Mucosa of descending colon (tissue), 3 donors: ENCODE data around the gene C3orf80. TPM values are rescaled to one million over a fixed set of nuclear protein-coding genes. Genes with fewer than 3 reads are reported as not detected.
A peak's percentile ranks its signal among the peaks of the same experiment; 100 is the strongest.

ENCODE experiments used
- ATAC-seq: fragments of 200-7000 bp; cut with Tn5 transposase; one replicate; pipeline ENCODE4 v1.9.1; 2020; ENCODE audit warnings: mild to moderate bottlenecking, moderate library complexity
- DNase-seq, 3 donors: peaks; one replicate each; pipeline ENCODE4 v3.0.0-alpha.2; 2020
- H3K36me3 ChIP-seq: fragments of 200-600 bp; one replicate; pipeline ENCODE4 v1.8.0; 2021; ENCODE audit warnings: low read depth, mild to moderate bottlenecking
- H3K4me1 ChIP-seq: fragments of 200-600 bp; one replicate; pipeline ENCODE4 v1.8.0; 2021; ENCODE audit warnings: low read depth, mild to moderate bottlenecking
- H3K4me3 ChIP-seq: fragments of 200-600 bp; one replicate; pipeline ENCODE4 v1.8.0; 2021; ENCODE audit warnings: mild to moderate bottlenecking
- H3K9me3 ChIP-seq: fragments of 200-600 bp; one replicate; pipeline ENCODE4 v1.8.0; 2021; ENCODE audit warnings: mild to moderate bottlenecking
- intact Hi-C, 2 donors: fragments of 100-400 bp; cut with DNase I in 1 of 2; cut with micrococcal nuclease in 1 of 2; formaldehyde crosslinking; loops; one replicate each; pipeline versions ENCODE4 v1.11.0 to v1.11.1; 2022; cut with DNase I, micrococcal nuclease
- total RNA-seq, 3 donors: library from RNA; stranded (reverse); fragmentation: NEBNext Ultra II Directional in 2 of 3; extraction: Animal tissue kit (Norgen Biotek cat#: 25700) in 2 of 3; gene quantifications; one replicate each; pipeline versions ENCODE4 v1.2.1 to v1.2.4, GENCODE V29; 2021 to 2023
- TF ChIP-seq, protein P1 (sequence below): fragments of 200-600 bp; IDR thresholded peaks from one replicate; pipeline ENCODE4 v1.8.0; 2022; ENCODE audit warnings: antibody characterized with exemption, mild to moderate bottlenecking
- donor health status: DM: no; HTN: no; CAD: no; lungs with moderate emphysema.
- donor health status: DM: no; HTN: no; CAD: no.
- donor health status: DM: no; HTN: yes; CAD: no.

C3orf80 gene
- total RNA-seq, 3 donors from 2014 or later = 0.38 to 20.0 (median 1.5) TPM

GRCh38 chr3:160193644-160194192 lies 31.5 kb upstream of the C3orf80 start:
- intact Hi-C loops = no loop called here
- Histone ChIP-seq H3K4me1 (no peaks in the 10 kb centered on the region), H3K9me3 (no peaks in the 10 kb centered on the region), H3K4me3 (no peak overlapping the region), H3K36me3 (no peaks in the 10 kb centered on the region)
- no peak for DNase-seq
- no peak for ATAC-seq
- TF ChIP-seq, protein P1, sequence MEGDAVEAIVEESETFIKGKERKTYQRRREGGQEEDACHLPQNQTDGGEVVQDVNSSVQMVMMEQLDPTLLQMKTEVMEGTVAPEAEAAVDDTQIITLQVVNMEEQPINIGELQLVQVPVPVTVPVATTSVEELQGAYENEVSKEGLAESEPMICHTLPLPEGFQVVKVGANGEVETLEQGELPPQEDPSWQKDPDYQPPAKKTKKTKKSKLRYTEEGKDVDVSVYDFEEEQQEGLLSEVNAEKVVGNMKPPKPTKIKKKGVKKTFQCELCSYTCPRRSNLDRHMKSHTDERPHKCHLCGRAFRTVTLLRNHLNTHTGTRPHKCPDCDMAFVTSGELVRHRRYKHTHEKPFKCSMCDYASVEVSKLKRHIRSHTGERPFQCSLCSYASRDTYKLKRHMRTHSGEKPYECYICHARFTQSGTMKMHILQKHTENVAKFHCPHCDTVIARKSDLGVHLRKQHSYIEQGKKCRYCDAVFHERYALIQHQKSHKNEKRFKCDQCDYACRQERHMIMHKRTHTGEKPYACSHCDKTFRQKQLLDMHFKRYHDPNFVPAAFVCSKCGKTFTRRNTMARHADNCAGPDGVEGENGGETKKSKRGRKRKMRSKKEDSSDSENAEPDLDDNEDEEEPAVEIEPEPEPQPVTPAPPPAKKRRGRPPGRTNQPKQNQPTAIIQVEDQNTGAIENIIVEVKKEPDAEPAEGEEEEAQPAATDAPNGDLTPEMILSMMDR = no peak

GRCh38 chr3:160194438-160194837 lies 30.8 kb upstream of the C3orf80 start:
- Histone ChIP-seq H3K36me3 (no peaks in the 10 kb centered on the region), H3K9me3 (no peaks in the 10 kb centered on the region), H3K4me3 (no peak overlapping the region), H3K4me1 (no peaks in the 10 kb centered on the region)
- TF ChIP-seq, protein P1 = no peak
- no peak for DNase-seq
- no peak for ATAC-seq
- intact Hi-C loops = no loop called here

DNA sequence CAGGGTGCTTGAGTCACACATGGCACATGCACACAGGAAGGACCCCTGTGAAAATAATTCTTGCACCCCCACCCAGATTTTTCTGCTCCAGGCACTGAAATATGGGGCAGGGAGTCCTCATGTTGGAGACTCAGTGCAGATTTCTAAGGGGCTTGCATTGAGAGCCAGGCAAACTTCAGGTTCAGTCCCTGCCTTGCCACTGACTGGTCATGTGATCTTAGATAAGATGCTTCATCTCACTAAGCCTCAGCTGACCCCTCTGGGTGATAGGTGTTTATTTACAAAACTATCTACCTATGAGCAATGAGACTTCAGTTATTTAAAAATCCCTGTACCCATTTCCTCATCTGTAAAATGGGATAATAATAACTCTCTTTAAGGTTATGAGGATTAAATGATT lies 30.1 kb upstream of the C3orf80 start:
- ATAC-seq = no peak
- no peak for DNase-seq
- intact Hi-C loops = no loop called here
- Histone ChIP-seq H3K4me1 (no peaks in the 10 kb centered on the region), H3K9me3 (no peaks in the 10 kb centered on the region), H3K4me3 (no peak overlapping the region), H3K36me3 (no peaks in the 10 kb centered on the region)
- TF ChIP-seq, protein P1 = no peak

DNA sequence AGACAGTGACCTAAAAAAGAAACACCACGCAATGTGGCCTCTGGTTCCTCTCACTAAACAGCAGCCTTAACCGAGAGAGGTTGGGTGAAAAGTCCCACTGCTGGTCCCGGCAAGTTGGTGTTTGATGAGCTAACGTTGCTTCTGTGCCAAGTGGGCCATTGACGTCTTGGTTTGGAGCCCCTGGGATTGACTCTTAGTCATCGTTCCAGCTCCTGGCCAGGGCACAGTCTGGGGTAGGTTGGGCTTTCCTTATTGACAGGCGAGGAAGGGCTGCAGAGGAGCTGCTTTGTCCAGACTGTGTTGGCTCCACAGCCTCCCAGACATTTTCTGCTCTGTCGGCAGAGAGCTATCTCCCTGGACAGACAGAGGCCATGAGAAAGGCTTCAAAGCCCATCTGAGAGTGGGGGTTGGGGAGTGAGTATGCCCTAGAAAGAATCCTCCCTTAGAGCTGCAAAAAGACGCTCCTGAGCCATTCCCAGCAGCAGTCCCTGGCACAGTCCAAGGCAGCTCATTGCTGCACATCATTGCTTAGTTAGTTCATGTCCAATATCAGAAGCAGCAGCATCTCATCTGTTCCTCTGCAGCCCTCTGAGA lies 28.6 kb upstream of the C3orf80 start:
- intact Hi-C loops = no loop called here
- no peaks in the 10 kb centered on the region for H3K36me3 ChIP-seq
- DNase-seq (no peak), ATAC-seq (peak; percentile 36)
- no peaks in the 10 kb centered on the region for H3K9me3 ChIP-seq
- no peak overlapping the region for H3K4me3 ChIP-seq
- H3K4me1 ChIP-seq = no peaks in the 10 kb centered on the region
- TF ChIP-seq, protein P1 = no peak

DNA sequence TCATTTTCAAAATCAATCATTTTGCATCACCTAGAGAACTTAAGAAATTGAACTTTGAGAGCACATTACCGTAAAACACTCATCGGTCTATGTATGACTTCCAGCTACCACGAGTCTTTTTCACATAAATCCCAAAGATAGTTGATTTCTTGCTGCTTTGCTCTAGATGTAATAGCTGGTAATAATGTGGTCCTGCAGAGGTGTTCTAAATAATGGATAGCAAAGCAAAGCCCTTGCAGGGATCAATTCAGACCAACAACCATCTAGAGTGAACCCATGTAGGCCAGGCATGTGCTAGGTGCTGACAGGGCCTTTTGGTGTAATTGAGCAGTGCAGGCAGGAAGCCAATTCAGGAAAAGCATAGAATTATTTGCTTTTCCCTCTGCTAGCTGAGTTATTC lies 26.1 kb upstream of the C3orf80 start:
- intact Hi-C loops = no loop called here
- Histone ChIP-seq H3K4me3 (no peak overlapping the region), H3K36me3 (no peaks in the 10 kb centered on the region), H3K4me1 (no peaks in the 10 kb centered on the region), H3K9me3 (no peaks in the 10 kb centered on the region)
- TF ChIP-seq, protein P1 = no peak
- ATAC-seq = no peak
- no peak for DNase-seq
